Fibroblast of lung (primary cell): ENCODE measurements around the gene SPATC1L. TPM values are rescaled to one million over a fixed set of nuclear protein-coding genes. Genes with fewer than 3 reads are reported as not detected.

ENCODE experiments used
- DNase-seq, 2 donors: peaks; one replicate each; pipeline versions ENCODE4 v3.0.0 to v3.0.0-alpha.2; 2010; ENCODE audit warnings: low read depth in 2 of 2
- H2AFZ ChIP-seq: 2 replicates; pipeline ENCODE4 v1.5.1; 2012; ENCODE audit warnings: low read length, control low read depth, inconsistent platforms
- H3K27ac ChIP-seq: 2 replicates; pipeline ENCODE4 v1.5.1; 2011; ENCODE audit warnings: low read length, control low read depth; ENCODE audit not compliant: insufficient read depth
- H3K27me3 ChIP-seq: 2 replicates; pipeline ENCODE4 v1.5.1; 2011; ENCODE audit warnings: mild to moderate bottlenecking, low read length; ENCODE audit not compliant: control insufficient read depth, insufficient read depth
- H3K36me3 ChIP-seq: 2 replicates; pipeline ENCODE4 v1.5.1; 2011; ENCODE audit warnings: low read length; ENCODE audit not compliant: control insufficient read depth, insufficient read depth
- H3K4me1 ChIP-seq: 2 replicates; pipeline ENCODE4 v1.5.1; 2011; ENCODE audit warnings: low read length; ENCODE audit not compliant: control insufficient read depth, insufficient read depth; ENCODE audit errors: extremely low read depth
- H3K4me2 ChIP-seq: 2 replicates; pipeline ENCODE4 v1.5.1; 2011; ENCODE audit warnings: low read length, control low read depth; ENCODE audit not compliant: insufficient read depth; ENCODE audit errors: extremely low read depth
- H3K4me3 ChIP-seq, 4 experiments: fragments of 200-600 bp in 1 of 4; sonication (generic) in 1 of 4; replicated peaks in 1 of 4; 2 replicates each; pipeline ENCODE4 v1.5.1; 2011 to 2016; ENCODE audit warnings: low read length in 4 of 4, low read depth in 3 of 4, mild to moderate bottlenecking in 3 of 4, control low read depth in 2 of 4, inconsistent platforms in 1 of 4, mixed read lengths in 1 of 4; ENCODE audit not compliant: insufficient read depth in 1 of 4; ENCODE audit errors: control extremely low read depth in 1 of 4
- H3K79me2 ChIP-seq: 2 replicates; pipeline ENCODE4 v1.5.1; 2012; ENCODE audit warnings: mild to moderate bottlenecking, low read length, inconsistent platforms; ENCODE audit not compliant: control insufficient read depth, insufficient read depth
- H3K9ac ChIP-seq: 2 replicates; pipeline ENCODE4 v1.5.1; 2011; ENCODE audit warnings: mild to moderate bottlenecking, low read length, control low read depth; ENCODE audit not compliant: insufficient read depth
- H3K9me3 ChIP-seq: 2 replicates; pipeline ENCODE4 v1.5.1; 2012; ENCODE audit warnings: low read depth, low read length; ENCODE audit not compliant: control insufficient read depth, insufficient read depth
- H4K20me1 ChIP-seq: 2 replicates; pipeline ENCODE4 v1.5.1; 2011; ENCODE audit warnings: low read length; ENCODE audit not compliant: control insufficient read depth, insufficient read depth; ENCODE audit errors: extremely low read depth
- EZH2 ChIP-seq: IDR thresholded peaks from 2 replicates; pipeline ENCODE4 v1.5.1; 2012; ENCODE audit warnings: low read length, control low read depth, mild to moderate bottlenecking; ENCODE audit errors: missing control alignments
- polyA plus RNA-seq, 2 donors: library from polyadenylated mRNA; depleted of rRNA in 1 of 2; stranded (reverse) in 1 of 2; unstranded in 1 of 2; fragments of >200 nt; gene quantifications; 2 replicates each; pipeline ENCODE4 v1.2.1, GENCODE V29; 2011 to 2012; ENCODE audit warnings: missing spikeins in 1 of 2
- total RNA-seq: library from RNA; depleted of rRNA; stranded (reverse); fragments of >200 nt; gene quantifications from 2 replicates; pipeline ENCODE4 v1.2.1, GENCODE V29; 2014
- TF ChIP-seq, protein P1 (sequence below), 2 donors: IDR thresholded peaks in 1 of 2; conservative IDR thresholded peaks in 1 of 2; 1 replicate in 1 of 2; 2 replicates in 1 of 2; pipeline ENCODE4 v1.5.1; 2011 to 2012; ENCODE audit warnings: low read length in 2 of 2, control low read depth in 1 of 2, inconsistent platforms in 1 of 2, low read depth in 1 of 2, mild to moderate bottlenecking in 1 of 2

Gene SPATC1L
- total and polyA plus RNA-seq, 2 donors (not counting 1 experiment from before 2014, with no cell fraction given) = 2.9 to 9.6 TPM

DNA sequence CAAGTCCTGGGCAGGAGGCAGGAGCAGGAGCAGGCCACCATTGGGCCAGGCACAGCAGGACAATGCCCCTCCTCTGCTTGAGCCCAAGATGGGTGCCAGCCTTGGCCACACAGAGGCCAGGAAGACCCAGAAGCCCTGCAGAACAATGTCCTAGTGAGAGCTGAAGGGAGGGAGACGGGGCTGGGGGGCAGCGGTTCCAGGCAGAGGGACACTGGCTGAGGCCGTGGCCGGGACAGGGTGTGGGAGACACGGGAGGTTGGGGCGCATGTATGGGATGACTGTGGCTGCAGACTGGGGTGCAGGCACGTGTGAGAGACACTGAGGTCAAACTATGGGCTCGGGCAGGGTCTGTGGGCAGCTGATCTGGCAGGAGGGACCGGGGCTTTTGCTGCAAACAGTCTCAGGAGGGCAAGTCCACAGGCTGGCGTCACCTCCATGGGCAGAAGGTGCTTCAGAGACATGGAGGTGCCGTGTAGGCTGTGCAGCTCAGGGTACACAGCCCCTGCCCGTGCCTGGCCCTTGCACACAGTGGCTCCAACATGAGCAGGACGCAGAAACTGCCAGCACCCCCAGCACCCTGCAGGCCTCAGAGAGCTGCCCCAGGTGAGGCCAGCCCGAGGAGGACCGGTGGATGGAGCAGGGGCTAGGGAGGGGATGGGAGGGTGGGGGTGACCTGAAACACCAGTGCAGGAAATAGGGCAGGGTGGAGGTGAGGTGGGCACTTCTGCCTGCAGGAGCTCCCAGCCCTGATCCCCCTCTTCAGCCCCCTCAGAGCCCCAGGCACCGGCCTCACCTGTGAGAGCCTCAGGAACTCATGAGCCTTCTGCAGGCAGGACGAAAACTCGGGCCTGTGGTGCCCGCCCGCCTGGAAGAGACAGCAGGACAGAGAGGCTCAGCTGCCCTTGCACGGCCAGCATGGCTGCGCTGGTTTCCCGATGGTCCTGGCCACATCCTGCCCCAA, 24.8 kb upstream of the SPATC1L start:
- H3K36me3 ChIP-seq = peaks cover 57% of the 10 kb centered on the region
- no peak overlapping the region for H3K27ac ChIP-seq
- H3K9ac ChIP-seq = no peak overlapping the region

DNA sequence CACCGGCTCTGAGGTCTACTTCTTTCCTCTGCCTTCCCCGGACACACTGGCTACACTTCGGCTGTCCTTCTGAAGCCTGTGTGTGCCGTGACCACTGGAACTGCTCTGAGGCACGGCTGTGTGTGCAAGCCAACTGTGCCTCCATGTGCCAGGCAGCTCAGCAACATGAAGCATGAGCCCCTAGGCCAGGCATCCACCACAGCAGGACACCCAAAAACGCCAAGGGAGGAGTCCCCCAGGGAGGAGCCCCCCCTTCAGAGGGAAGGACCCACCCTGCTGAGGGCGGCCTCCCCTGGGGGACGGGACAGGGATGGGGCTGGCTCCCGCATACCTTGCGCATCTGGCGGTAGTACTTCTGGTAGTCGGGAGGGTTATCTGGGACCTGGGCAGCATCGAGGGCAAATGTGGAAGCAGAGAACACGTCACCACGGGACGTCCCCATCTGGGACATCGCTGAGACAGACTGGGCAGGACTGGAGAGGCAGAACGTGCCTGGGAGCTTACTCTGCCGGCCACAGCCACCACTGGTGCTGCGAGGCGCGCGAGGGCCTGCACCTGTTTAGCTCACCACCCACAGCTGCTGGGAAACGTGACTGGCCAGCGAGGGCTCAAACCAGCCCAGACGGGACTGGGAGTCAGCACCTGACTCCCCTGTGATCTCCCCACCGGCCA, 23.8 kb upstream of the SPATC1L start:
- Histone ChIP-seq H3K36me3 (peaks cover 55% of the 10 kb centered on the region), H3K9ac (no peak overlapping the region), H3K9me3 (no peaks in the 10 kb centered on the region), H3K4me1 (no peaks in the 10 kb centered on the region), H4K20me1 (no peaks in the 10 kb centered on the region), H3K4me3 (no peak overlapping the region), H2AFZ (no peak overlapping the region), H3K27ac (no peak overlapping the region), H3K27me3 (no peaks in the 10 kb centered on the region), H3K4me2 (no peak overlapping the region), H3K79me2 (no peaks in the 10 kb centered on the region)
- no peak for TF ChIP-seq EZH2
- TF ChIP-seq, protein P1, sequence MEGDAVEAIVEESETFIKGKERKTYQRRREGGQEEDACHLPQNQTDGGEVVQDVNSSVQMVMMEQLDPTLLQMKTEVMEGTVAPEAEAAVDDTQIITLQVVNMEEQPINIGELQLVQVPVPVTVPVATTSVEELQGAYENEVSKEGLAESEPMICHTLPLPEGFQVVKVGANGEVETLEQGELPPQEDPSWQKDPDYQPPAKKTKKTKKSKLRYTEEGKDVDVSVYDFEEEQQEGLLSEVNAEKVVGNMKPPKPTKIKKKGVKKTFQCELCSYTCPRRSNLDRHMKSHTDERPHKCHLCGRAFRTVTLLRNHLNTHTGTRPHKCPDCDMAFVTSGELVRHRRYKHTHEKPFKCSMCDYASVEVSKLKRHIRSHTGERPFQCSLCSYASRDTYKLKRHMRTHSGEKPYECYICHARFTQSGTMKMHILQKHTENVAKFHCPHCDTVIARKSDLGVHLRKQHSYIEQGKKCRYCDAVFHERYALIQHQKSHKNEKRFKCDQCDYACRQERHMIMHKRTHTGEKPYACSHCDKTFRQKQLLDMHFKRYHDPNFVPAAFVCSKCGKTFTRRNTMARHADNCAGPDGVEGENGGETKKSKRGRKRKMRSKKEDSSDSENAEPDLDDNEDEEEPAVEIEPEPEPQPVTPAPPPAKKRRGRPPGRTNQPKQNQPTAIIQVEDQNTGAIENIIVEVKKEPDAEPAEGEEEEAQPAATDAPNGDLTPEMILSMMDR (conservative IDR thresholded peaks at IDR 0.05 in 1 of 2, IDR thresholded peaks at IDR 0.05 in 1 of 2; ENCODE audit: low read depth in 1 of 2, low read length in 2 of 2) = no peak
- no peak for DNase-seq

More for the DNA sequence above, 24.8 kb upstream of the SPATC1L start:
- no peak overlapping the region for H2AFZ ChIP-seq
- no peaks in the 10 kb centered on the region for H3K27me3 ChIP-seq
- H3K4me2 ChIP-seq = no peak overlapping the region
- H3K4me3 ChIP-seq = no peak overlapping the region
- no peaks in the 10 kb centered on the region for H3K9me3 ChIP-seq
- H3K4me1 ChIP-seq = no peaks in the 10 kb centered on the region
- no peak for DNase-seq
- no peaks in the 10 kb centered on the region for H4K20me1 ChIP-seq
- no peak for TF ChIP-seq EZH2
- TF ChIP-seq, protein P1 (conservative IDR thresholded peaks at IDR 0.05 in 1 of 2, IDR thresholded peaks at IDR 0.05 in 1 of 2; ENCODE audit: low read depth in 1 of 2, low read length in 2 of 2) = no peak
- no peaks in the 10 kb centered on the region for H3K79me2 ChIP-seq
